ENCODE data around the gene ARFGAP2. TPM values are rescaled to one million over a fixed set of nuclear protein-coding genes. Genes with fewer than 3 reads are reported as not detected.

The ARFGAP2 gene
- total RNA-seq, 4 donors from 2014 or later = 95.3 to 171 (median 119) TPM

DNA sequence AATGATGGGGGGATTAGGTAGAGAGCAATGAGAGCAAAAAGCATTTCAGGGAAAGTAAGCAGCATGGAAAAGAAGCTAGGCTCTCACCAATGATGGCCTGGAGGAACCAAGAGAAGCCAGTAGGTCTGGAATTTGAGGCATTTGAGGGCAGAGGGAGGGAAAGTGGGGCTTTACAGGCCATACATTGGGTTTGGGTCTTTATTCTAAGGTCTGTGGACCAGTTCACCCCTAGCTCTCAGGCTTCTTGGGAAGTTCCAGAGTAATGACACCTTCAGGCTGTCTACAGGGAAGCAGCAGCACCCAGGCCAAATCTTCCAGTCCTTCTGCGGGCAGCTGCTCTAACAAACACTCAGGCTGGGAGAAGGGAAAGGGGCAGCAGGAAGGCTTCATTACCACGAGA lies 29.4 kb downstream of the ARFGAP2 start:
- no peak for DNase-seq
- Histone ChIP-seq H3K4me3 (no peak overlapping the region), H3K27ac (no peak overlapping the region), H3K4me1 (peaks cover 10 to 41% (median 24%) of the 10 kb centered on the region in 3 donors), H3K27me3 (no peaks in the 10 kb centered on the region), H3K9me3 (no peaks in the 10 kb centered on the region), H3K36me3 (no peaks in the 10 kb centered on the region)
- intact Hi-C loops (cut with DNase I) = no loop called here
- TF ChIP-seq, protein P1, sequence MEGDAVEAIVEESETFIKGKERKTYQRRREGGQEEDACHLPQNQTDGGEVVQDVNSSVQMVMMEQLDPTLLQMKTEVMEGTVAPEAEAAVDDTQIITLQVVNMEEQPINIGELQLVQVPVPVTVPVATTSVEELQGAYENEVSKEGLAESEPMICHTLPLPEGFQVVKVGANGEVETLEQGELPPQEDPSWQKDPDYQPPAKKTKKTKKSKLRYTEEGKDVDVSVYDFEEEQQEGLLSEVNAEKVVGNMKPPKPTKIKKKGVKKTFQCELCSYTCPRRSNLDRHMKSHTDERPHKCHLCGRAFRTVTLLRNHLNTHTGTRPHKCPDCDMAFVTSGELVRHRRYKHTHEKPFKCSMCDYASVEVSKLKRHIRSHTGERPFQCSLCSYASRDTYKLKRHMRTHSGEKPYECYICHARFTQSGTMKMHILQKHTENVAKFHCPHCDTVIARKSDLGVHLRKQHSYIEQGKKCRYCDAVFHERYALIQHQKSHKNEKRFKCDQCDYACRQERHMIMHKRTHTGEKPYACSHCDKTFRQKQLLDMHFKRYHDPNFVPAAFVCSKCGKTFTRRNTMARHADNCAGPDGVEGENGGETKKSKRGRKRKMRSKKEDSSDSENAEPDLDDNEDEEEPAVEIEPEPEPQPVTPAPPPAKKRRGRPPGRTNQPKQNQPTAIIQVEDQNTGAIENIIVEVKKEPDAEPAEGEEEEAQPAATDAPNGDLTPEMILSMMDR (IDR thresholded peaks at IDR 0.05) = no peak
- TF ChIP-seq POLR2A (IDR thresholded peaks at IDR 0.05) = no peak
- 80 to 91% methylated on average over 1 to 2 of the region's 2 CpGs for WGBS, 2 donors

- 73 to 80% methylated on average over 3 of the region's 3 CpGs for WGBS, 2 donors
- H3K4me1 ChIP-seq = peaks cover 13 to 49% (median 20%) of the 10 kb centered on the region in 3 donors
- H3K36me3 ChIP-seq = no peaks in the 10 kb centered on the region
- no peak overlapping the region for H3K4me3 ChIP-seq
- no peak for DNase-seq
- intact Hi-C loops (cut with DNase I) = no loop called here
- H3K27me3 ChIP-seq = no peaks in the 10 kb centered on the region
- no peak for TF ChIP-seq POLR2A (IDR thresholded peaks at IDR 0.05)
- TF ChIP-seq, protein P1 (IDR thresholded peaks at IDR 0.05) = no peak
- H3K9me3 ChIP-seq = no peaks in the 10 kb centered on the region
- no peak overlapping the region for H3K27ac ChIP-seq
Observed at GRCh38 chr11:47144541-47144940, 32.1 kb downstream of the ARFGAP2 start.

DNA sequence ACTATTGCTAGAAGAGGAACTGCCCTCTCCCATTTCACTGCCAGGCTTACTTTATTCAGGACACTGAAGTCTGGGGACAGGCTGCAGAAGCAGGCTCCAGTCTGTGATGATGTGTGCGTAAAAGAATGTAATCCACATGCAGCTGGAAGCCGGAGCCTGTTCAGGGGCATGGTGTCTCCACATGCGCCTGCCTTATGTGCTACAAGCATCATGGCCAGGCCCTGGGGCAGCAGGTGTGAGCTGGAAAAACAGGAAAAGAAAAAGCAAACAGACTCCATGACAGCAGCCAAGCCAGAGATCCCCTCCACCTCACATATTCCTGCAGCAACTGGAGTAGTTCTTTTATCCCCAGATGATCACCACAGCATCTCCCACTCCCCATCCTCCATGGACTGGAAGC lies 33.4 kb downstream of the ARFGAP2 start:
- H3K27ac ChIP-seq = peak overlapping the region in 1 of 4 donors; percentile 43
- no peak overlapping the region for H3K4me3 ChIP-seq
- H3K36me3 ChIP-seq = peaks cover 0 to 5% (median 0%) of the 10 kb centered on the region in 3 donors
- TF ChIP-seq, protein P1 (IDR thresholded peaks at IDR 0.05) = no peak
- TF ChIP-seq POLR2A (IDR thresholded peaks at IDR 0.05) = no peak
- no peak for DNase-seq
- 13% methylated on average over 3 of the region's 3 CpGs; no CpG with 5 or more reads in 1 of the 2 donors for WGBS, 2 donors
- no peaks in the 10 kb centered on the region for H3K27me3 ChIP-seq
- H3K4me1 ChIP-seq = peaks cover 8 to 39% (median 13%) of the 10 kb centered on the region in 3 donors
- intact Hi-C loops (cut with DNase I) = no loop called here
- no peaks in the 10 kb centered on the region for H3K9me3 ChIP-seq

GRCh38 chr11:47139878-47140277 lies 36.8 kb downstream of the ARFGAP2 start:
- Histone ChIP-seq H3K4me1 (peaks cover 7 to 38% (median 13%) of the 10 kb centered on the region in 3 donors), H3K36me3 (peaks cover 0 to 19% (median 4%) of the 10 kb centered on the region in 3 donors), H3K9me3 (no peaks in the 10 kb centered on the region), H3K4me3 (no peak overlapping the region), H3K27me3 (no peaks in the 10 kb centered on the region), H3K27ac (no peak overlapping the region)
- WGBS, 2 donors = 39 to 58% methylated on average over 4 of the region's 4 CpGs
- DNase-seq = no peak
- TF ChIP-seq POLR2A (IDR thresholded peaks at IDR 0.05) = no peak
- TF ChIP-seq, protein P1 (IDR thresholded peaks at IDR 0.05) = no peak
- intact Hi-C loops (cut with DNase I) = no loop called here

GRCh38 chr11:47137476-47137875 lies 39.2 kb downstream of the ARFGAP2 start:
- Histone ChIP-seq H3K27ac (no peak overlapping the region), H3K9me3 (no peaks in the 10 kb centered on the region), H3K4me1 (peaks cover 0 to 23% (median 5%) of the 10 kb centered on the region in 3 donors), H3K27me3 (no peaks in the 10 kb centered on the region), H3K4me3 (no peak overlapping the region), H3K36me3 (peaks cover 0 to 19% (median 4%) of the 10 kb centered on the region in 3 donors)
- no peak for DNase-seq
- WGBS, 2 donors = 82 to 95% methylated on average over 2 of the region's 2 CpGs
- TF ChIP-seq, protein P1 (IDR thresholded peaks at IDR 0.05) = no peak
- no peak for TF ChIP-seq POLR2A (IDR thresholded peaks at IDR 0.05)
- intact Hi-C loops (cut with DNase I) = no loop called here

Data from esophagus squamous epithelium (tissue), 5 donors.